ENCODE results near the gene TAF13. TPM values are rescaled to one million over a fixed set of nuclear protein-coding genes. Genes with fewer than 3 reads are reported as not detected.
"Not testable (repeated sequence)": the region's sequence is repeated elsewhere in the genome, so short reads cannot be mapped to it uniquely, and the experiment has no call there.

The TAF13 gene
- total RNA-seq, 1 donor = 2.2 TPM

DNA sequence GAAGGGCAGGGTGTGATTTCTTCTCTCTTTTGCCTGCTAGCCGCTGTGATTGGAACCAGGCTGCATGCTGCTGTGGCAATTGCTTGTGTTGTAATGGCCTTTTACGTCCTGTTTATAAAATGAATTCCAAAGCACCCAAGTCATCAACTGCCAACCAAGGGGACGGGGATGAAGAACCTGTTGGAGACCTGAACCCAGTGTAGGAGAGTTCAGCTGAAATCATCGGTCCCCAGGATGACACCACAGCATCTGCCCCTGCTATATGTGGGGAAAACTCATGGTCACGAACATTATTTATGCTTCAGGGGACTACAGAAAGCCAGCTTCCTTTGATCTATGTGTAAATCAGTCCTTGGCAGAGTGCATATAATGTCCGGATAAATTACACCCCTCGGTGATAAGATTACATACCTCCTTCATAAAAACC lies 18.6 kb upstream of the TAF13 start:
- DNase-seq (ENCODE audit: low read depth in 2 of 3, low spot score in 2 of 3) = no peak

- peak in 2 of 3 donors; percentile 17 to 37 for DNase-seq (ENCODE audit: low read depth in 2 of 3, low spot score in 2 of 3)
These were observed 16.0 kb upstream of the TAF13 start for GRCh38 chr1:109091839-109092193.

DNA sequence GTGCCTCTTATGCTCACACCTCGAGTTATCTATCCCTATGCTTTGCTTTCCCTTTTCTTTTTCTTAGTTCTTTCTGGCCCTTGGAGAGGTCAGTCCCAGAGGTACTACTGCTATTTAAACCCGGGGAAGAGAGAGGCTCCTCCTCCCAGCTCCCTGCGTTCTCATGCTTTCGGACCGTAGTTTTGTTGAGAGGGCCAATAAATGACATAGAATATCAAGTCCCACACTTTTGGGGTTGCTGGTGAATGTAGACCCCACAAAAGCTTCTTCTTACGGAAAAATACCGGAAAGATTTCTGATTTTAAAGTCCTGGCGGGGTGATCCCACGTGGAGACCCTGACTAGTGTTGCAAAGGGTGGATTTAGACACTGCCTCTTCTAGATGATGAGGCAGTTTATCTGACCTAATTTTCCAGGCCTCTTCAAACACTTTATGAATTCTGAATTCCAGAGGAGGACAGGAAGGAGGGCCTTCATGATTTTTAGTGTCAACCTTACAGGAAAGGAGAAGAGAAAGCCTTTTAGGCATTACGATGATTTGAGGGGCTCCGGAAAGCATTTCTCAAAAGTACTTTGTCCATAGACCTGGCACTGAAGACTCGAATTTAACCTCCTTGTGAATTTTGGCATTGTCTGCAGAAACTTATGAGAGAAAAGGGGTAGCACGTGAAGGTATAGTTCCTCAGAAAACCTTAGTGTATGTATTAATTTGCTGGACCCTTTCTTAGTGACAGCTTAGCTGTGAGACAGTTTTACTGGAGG lies 15.5 kb upstream of the TAF13 start:
- no peak for DNase-seq (ENCODE audit: low read depth in 2 of 3, low spot score in 2 of 3)

DNA sequence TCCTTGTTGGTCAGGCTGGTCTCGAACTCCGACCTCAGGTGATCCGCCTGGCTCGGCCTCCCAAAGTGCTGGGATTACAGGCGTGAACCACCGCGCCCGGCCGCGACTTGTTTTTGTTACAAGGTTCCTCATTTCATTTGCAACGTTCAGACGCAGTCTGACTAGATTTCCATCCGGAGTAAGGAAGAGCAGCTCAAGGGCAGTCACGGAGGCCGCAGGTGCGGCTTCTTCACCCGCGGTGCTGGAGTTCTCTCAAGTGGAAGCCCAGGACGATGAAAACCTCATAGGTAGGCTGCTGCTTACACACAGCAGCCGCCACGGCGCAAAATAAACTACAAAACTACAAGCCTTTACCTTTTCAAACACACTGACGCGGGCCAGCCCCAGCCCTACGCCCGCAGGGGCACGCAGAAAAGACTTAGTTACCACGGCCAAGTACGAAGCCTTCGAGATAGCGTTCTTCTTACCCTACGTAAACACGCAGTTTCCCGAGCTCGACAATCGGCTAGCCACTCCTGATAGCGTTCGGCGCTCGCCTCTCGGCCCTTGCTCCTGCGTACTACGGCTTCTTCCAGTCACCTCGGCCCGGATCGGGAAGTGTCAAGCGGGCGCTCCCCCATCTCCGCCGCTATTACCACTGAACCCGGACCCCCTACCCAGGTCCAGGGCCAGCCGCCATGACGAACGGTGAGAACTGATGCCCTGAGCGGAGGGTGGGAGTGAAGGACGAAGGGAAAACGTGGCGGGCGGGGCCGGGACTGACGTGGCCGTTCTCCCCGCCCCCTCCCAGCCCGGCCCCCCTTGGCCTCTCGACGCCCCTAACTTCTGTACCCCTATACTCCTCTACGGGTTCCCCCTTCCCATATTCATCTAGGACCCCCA lies 14.6 kb upstream of the TAF13 start, which contains the start of gene TMEM167B:
TMEM167B (plus strand) TSS at position 569 of the 882 bp plus-strand sequence; CDS start at position 678, 109 bp downstream.
- peak; percentile 64 to 95 (median 92) for DNase-seq (ENCODE audit: low read depth in 2 of 3, low spot score in 2 of 3)

DNA sequence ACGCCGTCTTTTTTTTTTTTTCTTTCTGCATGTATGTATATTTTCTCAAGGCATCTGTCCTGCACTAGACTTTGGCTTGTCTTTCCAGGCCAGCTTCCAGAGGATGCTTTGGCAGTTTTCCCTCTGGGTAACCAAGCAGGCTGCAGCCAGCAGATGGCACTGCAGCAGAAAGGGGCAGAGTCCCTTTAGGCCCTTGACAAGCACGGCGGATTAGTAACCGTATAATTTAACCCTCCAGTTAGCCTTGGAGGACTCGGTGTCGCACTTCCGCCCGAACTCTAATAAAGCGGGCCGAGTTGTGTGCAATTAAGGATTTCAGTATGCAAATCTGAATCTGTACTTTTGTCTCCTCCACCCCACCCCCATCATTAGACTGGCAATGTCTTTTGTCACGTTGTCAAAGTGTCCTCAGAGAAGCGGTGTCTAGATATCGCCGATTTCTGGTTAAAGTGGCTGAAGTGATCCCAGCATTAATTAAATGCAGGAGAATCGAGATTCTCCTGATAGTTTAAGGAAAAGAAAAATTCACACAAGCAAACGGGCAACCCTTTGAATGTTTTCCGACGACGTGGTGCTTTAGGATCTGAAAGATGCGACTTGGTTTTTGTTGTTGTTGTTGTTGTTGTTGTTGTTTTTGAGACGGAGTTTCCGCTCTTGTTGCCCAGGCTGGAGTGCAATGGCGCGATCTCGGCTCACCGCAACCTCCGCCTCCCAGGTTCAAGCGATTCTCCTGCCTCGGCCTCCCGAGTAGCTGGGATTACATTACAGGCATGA lies 13.6 kb upstream of the TAF13 start:
- DNase-seq (ENCODE audit: low read depth in 2 of 3, low spot score in 2 of 3) = peak in 2 of 3 donors; percentile 43 to 47

GRCh38 chr1:109084563-109085517 lies 9.0 kb upstream of the TAF13 start:
- DNase-seq (ENCODE audit: low read depth in 2 of 3, low spot score in 2 of 3) = no peak

DNA sequence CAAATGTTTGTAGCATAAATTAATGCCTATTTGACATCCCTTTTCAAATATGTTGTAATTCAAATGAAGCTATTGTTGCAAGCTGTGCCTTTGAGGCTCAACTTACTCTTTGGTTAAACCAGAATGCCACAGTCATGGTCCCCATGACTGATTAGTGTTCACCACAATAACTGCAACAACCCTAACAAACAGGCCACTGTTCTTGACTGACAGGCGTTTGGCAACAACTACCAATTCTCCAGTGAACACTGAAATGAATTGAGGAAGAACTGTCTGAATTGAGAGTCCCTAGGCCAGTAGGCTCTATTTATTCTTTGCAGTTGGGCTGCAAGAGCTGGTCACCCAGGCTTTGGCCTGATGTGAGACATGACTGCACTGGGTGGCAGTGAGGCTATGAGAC lies 8.1 kb upstream of the TAF13 start:
- no peak for DNase-seq (ENCODE audit: low read depth in 2 of 3, low spot score in 2 of 3)

DNA sequence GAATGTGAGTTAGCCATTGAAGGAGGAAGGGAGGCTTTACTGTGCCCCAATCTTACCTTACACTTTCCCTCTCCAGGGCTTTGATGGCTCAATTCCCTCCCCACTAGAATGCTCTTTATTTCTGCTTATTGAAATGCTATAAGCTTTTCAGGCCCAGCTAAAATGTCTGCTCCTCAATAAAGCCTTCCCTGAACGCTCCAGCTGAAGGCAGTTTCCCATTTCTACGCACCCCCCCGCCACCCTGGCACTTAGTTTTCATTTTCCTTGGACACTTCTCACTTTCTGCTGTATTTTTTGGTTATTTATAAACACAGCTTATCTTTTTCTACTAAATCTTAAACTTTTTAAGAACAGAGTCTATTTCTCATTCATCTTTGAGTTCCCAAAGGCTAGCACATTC lies 7.7 kb upstream of the TAF13 start:
- DNase-seq (ENCODE audit: low read depth in 2 of 3, low spot score in 2 of 3) = no peak

DNA sequence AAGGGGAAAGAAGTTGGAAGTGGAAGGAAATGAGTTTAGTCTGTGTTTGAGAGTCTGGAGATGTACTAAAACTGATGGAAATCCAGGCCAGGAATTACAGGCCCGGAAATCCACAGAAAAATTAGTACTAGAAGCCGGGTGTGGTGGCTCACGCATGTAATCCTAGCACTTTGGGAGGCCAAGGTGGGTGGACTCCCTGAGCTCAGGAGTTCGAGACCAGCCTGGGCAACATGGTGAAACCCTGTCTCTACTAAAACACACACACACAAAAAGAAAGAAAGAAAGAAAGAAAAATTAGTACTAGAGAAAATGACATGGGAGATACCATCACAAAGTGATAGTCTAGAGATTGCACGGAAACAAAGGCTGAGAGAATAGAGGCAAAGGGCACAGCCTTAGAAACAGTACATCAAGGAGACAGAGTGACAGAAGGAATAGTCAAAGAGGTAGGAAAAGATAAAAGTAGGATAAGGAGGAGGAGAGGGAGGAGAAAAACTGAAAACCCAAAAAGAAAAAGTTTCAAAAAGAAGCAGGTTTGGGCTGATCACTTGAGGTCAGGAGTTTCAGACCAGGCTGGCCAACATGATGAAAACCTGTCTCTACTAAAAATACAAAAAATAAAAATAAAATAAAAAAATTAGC lies 4.8 kb upstream of the TAF13 start:
- no peak for DNase-seq (ENCODE audit: low read depth in 2 of 3, low spot score in 2 of 3)

- no peak for DNase-seq (ENCODE audit: low read depth in 2 of 3, low spot score in 2 of 3)
These were observed 3.4 kb upstream of the TAF13 start for GRCh38 chr1:109079240-109079622.

DNA sequence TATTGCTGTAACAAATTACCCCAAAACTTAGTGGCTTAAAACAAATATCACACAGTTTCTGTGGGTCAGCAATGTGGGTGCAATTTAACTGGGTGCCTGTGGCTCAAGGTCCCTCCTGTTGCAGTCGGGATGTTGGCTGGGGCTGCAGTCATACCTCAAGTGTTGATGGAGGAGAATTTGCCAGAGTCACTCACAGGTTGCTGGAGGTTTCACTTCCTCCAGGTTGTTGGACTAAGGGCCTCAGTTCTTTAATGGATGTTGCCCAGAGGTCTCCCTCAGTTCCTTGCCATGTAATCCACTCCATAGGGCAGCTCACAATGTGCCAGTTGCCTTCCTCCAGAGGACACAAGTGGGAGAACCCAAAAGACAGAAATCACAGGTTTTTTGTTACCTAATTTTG lies 2.5 kb upstream of the TAF13 start:
- DNase-seq (ENCODE audit: low read depth in 2 of 3, low spot score in 2 of 3) = no peak

DNA sequence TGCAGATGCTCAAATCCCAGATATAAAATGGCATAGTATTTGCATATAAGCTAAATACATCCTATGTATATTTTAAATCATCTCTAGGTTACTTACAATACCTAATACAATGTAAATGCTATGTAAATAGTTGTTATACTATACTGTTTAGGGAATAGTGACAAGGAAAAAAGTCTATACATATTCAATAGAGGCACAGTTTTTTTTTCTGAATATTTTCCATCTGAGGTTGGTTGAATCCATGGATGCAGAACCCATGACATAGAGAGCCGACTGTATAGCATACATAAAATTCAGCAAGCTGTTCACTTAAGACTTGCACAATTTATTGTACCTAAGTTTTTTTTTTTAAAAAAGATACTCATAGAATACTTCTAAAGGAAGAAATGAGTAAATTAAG lies 6.5 kb downstream of the TAF13 start:
- no peak for DNase-seq (ENCODE audit: low read depth in 2 of 3, low spot score in 2 of 3)

DNA sequence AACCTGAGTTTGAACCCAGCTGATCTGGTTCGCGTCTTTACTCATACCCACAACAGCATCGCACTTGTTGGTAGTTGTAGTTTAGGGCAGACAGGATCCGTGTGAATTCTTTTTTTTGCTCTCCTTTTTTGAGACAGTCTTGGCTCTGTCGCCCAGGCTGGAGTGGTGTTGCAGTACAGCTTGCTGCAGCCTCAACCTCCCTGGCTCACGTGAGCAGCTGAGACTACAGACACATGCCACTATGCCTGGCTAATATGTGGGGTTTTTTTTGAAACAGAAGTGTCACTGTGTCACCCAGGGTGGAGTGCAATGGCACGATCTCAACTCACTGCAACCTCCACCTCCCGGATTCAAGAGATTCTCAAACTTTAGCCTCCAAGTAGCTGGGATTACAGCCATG lies 7.9 kb downstream of the TAF13 start:
- DNase-seq (ENCODE audit: low read depth in 2 of 3, low spot score in 2 of 3) = no peak

GRCh38 chr1:109065137-109065536 lies 10.7 kb downstream of the TAF13 start:
- DNase-seq (ENCODE audit: low read depth in 2 of 3, low spot score in 2 of 3) = no peak

DNA sequence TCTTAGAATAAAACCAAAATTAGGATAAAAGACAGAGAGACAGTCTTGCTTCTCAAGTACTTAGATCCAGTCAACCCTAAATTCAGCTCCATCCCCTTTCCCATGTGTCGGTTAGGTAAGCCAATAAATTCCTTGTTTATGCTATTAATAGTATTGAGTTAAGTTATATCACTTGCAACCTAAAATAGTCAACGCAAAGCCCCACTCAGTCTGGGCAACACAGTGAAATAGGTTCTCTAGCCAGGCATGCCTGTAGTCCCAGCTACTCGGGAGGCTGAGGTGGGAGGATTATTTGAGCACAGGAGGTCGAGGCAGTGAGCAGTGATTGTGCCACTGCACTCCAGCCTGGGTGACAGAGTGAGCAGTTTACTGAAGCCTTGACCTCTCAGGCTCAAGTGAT lies 14.6 kb downstream of the TAF13 start:
- no peak for DNase-seq (ENCODE audit: low read depth in 2 of 3, low spot score in 2 of 3)

GRCh38 chr1:109060707-109061106 lies 15.1 kb downstream of the TAF13 start:
- DNase-seq (ENCODE audit: low read depth in 2 of 3, low spot score in 2 of 3) = no peak

DNA sequence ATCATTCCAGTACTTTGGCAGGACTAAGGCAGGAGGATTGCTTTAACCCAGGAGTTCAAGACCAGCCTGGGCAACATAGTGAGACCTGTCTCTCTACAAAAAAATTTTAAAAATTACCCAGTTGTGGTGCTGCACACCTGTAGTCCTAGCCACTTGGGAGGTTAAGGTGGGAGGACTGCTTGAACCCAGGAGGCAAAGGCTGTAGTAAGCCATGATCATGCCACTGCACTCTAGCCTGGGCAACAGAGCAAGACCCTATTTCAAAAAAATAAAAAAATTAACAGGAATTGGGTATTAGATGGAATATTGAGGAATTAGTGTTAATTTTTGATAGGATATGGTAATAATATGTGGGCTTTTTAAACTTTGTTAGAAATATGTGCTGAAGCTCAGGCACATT lies 16.8 kb downstream of the TAF13 start:
- DNase-seq (ENCODE audit: low read depth in 2 of 3, low spot score in 2 of 3) = no peak

DNA sequence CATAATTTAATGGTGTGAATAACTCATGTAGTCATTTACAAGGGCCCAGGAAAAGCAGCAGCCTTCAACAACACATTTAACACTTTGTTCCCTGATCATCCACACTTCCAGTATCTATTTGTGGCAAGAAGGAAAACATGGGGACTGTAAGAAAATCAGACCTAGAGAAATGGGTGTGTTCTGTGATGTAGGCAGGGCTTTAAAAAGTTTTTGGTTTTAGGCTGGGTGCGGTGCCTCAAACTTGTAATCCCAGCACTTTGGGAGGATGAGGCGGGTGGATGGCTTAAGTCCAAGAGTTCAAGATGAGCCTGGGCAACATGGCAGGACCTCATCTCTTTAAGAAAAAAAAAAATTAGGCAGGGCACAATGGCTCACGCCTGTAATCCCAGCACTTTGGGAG lies 19.7 kb downstream of the TAF13 start:
- DNase-seq (ENCODE audit: low read depth in 2 of 3, low spot score in 2 of 3) = no peak

- not testable (repeated sequence) for DNase-seq (ENCODE audit: low read depth in 2 of 3, low spot score in 2 of 3)
These were observed 23.7 kb downstream of the TAF13 start for GRCh38 chr1:109052145-109052544.
